ENCODE data around the gene LTA4H.
"Not testable (repeated sequence)": the region's sequence is repeated elsewhere in the genome, so short reads cannot be mapped to it uniquely, and the experiment has no call there.

DNA sequence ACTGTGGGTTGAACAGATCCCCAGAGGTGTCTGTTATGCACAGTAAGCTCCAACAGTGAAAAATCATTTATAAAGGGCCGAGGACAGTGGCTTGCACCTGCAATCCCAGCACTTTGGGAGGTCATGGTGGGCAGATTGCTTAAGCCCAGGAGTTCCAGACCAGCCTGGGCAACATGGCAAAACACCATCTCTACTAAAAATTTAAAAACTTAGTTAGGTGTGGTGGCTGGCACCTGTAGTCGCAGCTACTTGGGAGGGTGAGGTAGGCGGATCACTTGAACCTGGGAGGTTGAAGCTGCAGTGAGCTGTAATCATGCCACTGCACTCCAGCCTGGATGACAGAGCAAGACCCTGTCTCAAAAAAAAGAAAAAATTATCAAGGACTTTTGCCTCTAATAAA is 30.4 kb upstream of the LTA4H start:
- TF ChIP-seq, protein P1, sequence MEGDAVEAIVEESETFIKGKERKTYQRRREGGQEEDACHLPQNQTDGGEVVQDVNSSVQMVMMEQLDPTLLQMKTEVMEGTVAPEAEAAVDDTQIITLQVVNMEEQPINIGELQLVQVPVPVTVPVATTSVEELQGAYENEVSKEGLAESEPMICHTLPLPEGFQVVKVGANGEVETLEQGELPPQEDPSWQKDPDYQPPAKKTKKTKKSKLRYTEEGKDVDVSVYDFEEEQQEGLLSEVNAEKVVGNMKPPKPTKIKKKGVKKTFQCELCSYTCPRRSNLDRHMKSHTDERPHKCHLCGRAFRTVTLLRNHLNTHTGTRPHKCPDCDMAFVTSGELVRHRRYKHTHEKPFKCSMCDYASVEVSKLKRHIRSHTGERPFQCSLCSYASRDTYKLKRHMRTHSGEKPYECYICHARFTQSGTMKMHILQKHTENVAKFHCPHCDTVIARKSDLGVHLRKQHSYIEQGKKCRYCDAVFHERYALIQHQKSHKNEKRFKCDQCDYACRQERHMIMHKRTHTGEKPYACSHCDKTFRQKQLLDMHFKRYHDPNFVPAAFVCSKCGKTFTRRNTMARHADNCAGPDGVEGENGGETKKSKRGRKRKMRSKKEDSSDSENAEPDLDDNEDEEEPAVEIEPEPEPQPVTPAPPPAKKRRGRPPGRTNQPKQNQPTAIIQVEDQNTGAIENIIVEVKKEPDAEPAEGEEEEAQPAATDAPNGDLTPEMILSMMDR (IDR thresholded peaks at IDR 0.05): not testable (repeated sequence)
- TF ChIP-seq POLR2A (IDR thresholded peaks at IDR 0.05): not testable (repeated sequence)
